HepG2 (cell line): ENCODE measurements around the gene ITIH6. TPM values are rescaled to one million over a fixed set of nuclear protein-coding genes. Genes with fewer than 3 reads are reported as not detected.

Experiments used
- ATAC-seq: fragments of 200-7000 bp; cut with Tn5 transposase; 3 replicates; pipeline ENCODE4 v1.9.1; 2020; ENCODE audit warnings: mild to moderate bottlenecking, moderate library complexity
- BruUV-seq: library from RNA; stranded (reverse); fragments of 400-500 nt; replicated peaks from 2 replicates; lab custom pipeline; 2021; lab: Mats Ljungman, UMichigan
- CTCF ChIA-PET: fragments of 300-600 bp; formaldehyde crosslinking; extraction: SDS; loops from one replicate; lab custom pipeline; 2021; ENCODE audit warnings: low total read pairs, inconsistent platforms, low intra/inter-chr PET ratio; lab: Yijun Ruan, JAX
- POLR2A ChIA-PET: fragments of 350-600 bp; sonication (Branson Sonifier 250); formaldehyde crosslinking; loops from one replicate; lab custom pipeline; 2020; ENCODE audit warnings: antibody characterized with exemption, inconsistent platforms; lab: Yijun Ruan, JAX
- DNase-seq: peaks from one replicate; pipeline ENCODE4 v3.0.0-alpha.2; 2015; ENCODE audit warnings: low spot score
- FAIRE-seq: peaks from 3 replicates; lab custom pipeline; 2011; peaks lifted over from hg19 to GRCh38; lab: Jason Lieb, UNC
- H2AFZ ChIP-seq: one replicate; pipeline ENCODE4 v1.6.1; 2011; ENCODE audit warnings: low read length, inconsistent platforms
- H3K27ac ChIP-seq: fragments of 300-600 bp; 3 replicates; pipeline ENCODE4 v1.8.0; 2011; ENCODE audit warnings: mixed run types, mild to moderate bottlenecking, mixed read lengths, low read length, inconsistent platforms; ENCODE audit not compliant: insufficient read depth; ENCODE audit errors: extremely low read length
- H3K27me3 ChIP-seq, 2 experiments: fragments of 200-600 bp in 1 of 2; 2 replicates in 1 of 2; 3 replicates in 1 of 2; pipeline versions ENCODE4 v1.6.0 to v1.8.0; 2011; ENCODE audit warnings: low read length in 2 of 2, mild to moderate bottlenecking in 2 of 2, moderate library complexity in 2 of 2, inconsistent platforms in 1 of 2; ENCODE audit not compliant: insufficient read depth in 2 of 2, control insufficient read depth in 1 of 2
- H3K36me3 ChIP-seq, 2 experiments: fragments of 200-600 bp in 1 of 2; replicated peaks in 1 of 2; 2 replicates in 1 of 2; 3 replicates in 1 of 2; pipeline versions ENCODE4 v1.5.1 to v1.8.0; 2011; ENCODE audit warnings: low read length in 2 of 2, inconsistent platforms in 1 of 2; ENCODE audit not compliant: insufficient read depth in 2 of 2, control insufficient read depth in 1 of 2
- H3K4me1 ChIP-seq: 2 replicates; pipeline ENCODE4 v1.5.1; 2012; ENCODE audit warnings: low read length, inconsistent platforms; ENCODE audit not compliant: insufficient read depth
- H3K4me2 ChIP-seq: 2 replicates; pipeline ENCODE4 v1.6.0; 2011; ENCODE audit warnings: low read depth, low read length, inconsistent platforms
- H3K4me3 ChIP-seq, 3 experiments: fragments of 200-600 bp in 1 of 3; sonication (generic), shearing (Covaris generic) in 1 of 3; replicated peaks in 1 of 3; 2 replicates each; pipeline ENCODE4 v1.5.1; 2011 to 2016; ENCODE audit warnings: low read length in 3 of 3, inconsistent platforms in 2 of 3, low read depth in 2 of 3, mild to moderate bottlenecking in 2 of 3, control low read depth in 1 of 3, mixed read lengths in 1 of 3; ENCODE audit not compliant: insufficient read depth in 1 of 3
- H3K79me2 ChIP-seq: one replicate; pipeline ENCODE4 v1.6.1; 2011; ENCODE audit warnings: low read length, inconsistent platforms; ENCODE audit not compliant: insufficient read depth
- H3K9ac ChIP-seq: 2 replicates; pipeline ENCODE4 v1.6.0; 2011; ENCODE audit warnings: mild to moderate bottlenecking, low read depth, low read length, inconsistent platforms; ENCODE audit not compliant: insufficient read depth
- H3K9me3 ChIP-seq: 2 replicates; pipeline ENCODE4 v1.5.1; 2012; ENCODE audit warnings: mild to moderate bottlenecking, low read length
- H4K20me1 ChIP-seq: 2 replicates; pipeline ENCODE4 v1.6.0; 2011; ENCODE audit warnings: inconsistent platforms, mild to moderate bottlenecking, low read length, moderate library complexity; ENCODE audit not compliant: insufficient read depth
- AGO2 ChIP-seq: fragments of 200-400 bp; formaldehyde crosslinking; optimal IDR thresholded peaks from 2 replicates; pipeline ENCODE3; 2017; ENCODE audit warnings: mild to moderate bottlenecking, low read depth, low read length, moderate library complexity
- BHLHE40 ChIP-seq: IDR thresholded peaks from 2 replicates; pipeline ENCODE4 v1.6.1; 2011; ENCODE audit warnings: low read length, improper control_type of control experiment
- CSRNP2 ChIP-seq: sonication (generic); formaldehyde crosslinking; conservative IDR thresholded peaks from 2 replicates; pipeline ENCODE4 v1.8.0; 2022; ENCODE audit warnings: low read depth, missing genetic modification reagents
- FOXC1 ChIP-seq: sonication (generic); formaldehyde crosslinking; IDR thresholded peaks from 2 replicates; pipeline ENCODE4 v1.8.0; 2022; ENCODE audit warnings: mild to moderate bottlenecking, missing genetic modification reagents, borderline replicate concordance
- NAIF1 ChIP-seq: sonication (generic); formaldehyde crosslinking; IDR thresholded peaks from 2 replicates; pipeline ENCODE4 v1.5.0; 2020; ENCODE audit warnings: mild to moderate bottlenecking, missing genetic modification reagents, borderline replicate concordance
- PHF20 ChIP-seq: sonication (generic); formaldehyde crosslinking; IDR thresholded peaks from 2 replicates; pipeline ENCODE4 v1.5.0; 2020; ENCODE audit warnings: mild to moderate bottlenecking, missing genetic modification reagents
- POLR2G ChIP-seq: fragments of 200-400 bp; formaldehyde crosslinking; IDR thresholded peaks from 2 replicates; pipeline ENCODE4 v1.6.1; 2018; ENCODE audit warnings: mild to moderate bottlenecking, low read depth, low read length, moderate library complexity
- RBFOX2 ChIP-seq: fragments of 200-400 bp; formaldehyde crosslinking; IDR thresholded peaks from 2 replicates; pipeline ENCODE4 v1.6.1; 2017; ENCODE audit warnings: low read depth, mild to moderate bottlenecking, low read length
- RBM39 ChIP-seq: fragments of 200-400 bp; formaldehyde crosslinking; IDR thresholded peaks from one replicate; pipeline ENCODE4 v1.6.1; 2018; ENCODE audit warnings: antibody characterized with exemption, mild to moderate bottlenecking, low read depth, low read length; ENCODE audit not compliant: poor library complexity, severe bottlenecking
- SMC3 ChIP-seq: IDR thresholded peaks from 2 replicates; pipeline ENCODE4 v1.6.1; 2011; ENCODE audit warnings: low read length, improper control_type of control experiment
- SP1 ChIP-seq, 2 experiments: fragments of 450-650 bp in 1 of 2; sonication (generic) in 1 of 2; formaldehyde crosslinking in 1 of 2; IDR thresholded peaks; 2 replicates each; pipeline versions ENCODE4 v1.4.0 to v1.6.1; 2016 to 2020; ENCODE audit warnings: missing genetic modification reagents in 1 of 2
- SSRP1 ChIP-seq: IDR thresholded peaks from 2 replicates; pipeline ENCODE4 v1.6.1; 2016; ENCODE audit warnings: control low read depth
- TBX2 ChIP-seq: sonication (generic); formaldehyde crosslinking; IDR thresholded peaks from 2 replicates; pipeline ENCODE4 v1.5.0; 2020; ENCODE audit warnings: missing genetic modification reagents, mild to moderate bottlenecking, borderline replicate concordance
- YEATS4 ChIP-seq: sonication (generic); formaldehyde crosslinking; IDR thresholded peaks from 2 replicates; pipeline ENCODE4 v1.4.0; 2020; ENCODE audit warnings: missing genetic modification reagents, borderline replicate concordance
- ZFY ChIP-seq: sonication (generic); formaldehyde crosslinking; IDR thresholded peaks from 2 replicates; pipeline ENCODE4 v1.4.0; 2020; ENCODE audit warnings: missing genetic modification reagents
- ZNF773 ChIP-seq: sonication (generic); formaldehyde crosslinking; IDR thresholded peaks from 2 replicates; pipeline ENCODE4 v1.4.0; 2020; ENCODE audit warnings: missing genetic modification reagents, borderline replicate concordance
- ZSCAN21 ChIP-seq: sonication (generic); formaldehyde crosslinking; IDR thresholded peaks from 2 replicates; pipeline ENCODE4 v1.8.0; 2022; ENCODE audit warnings: mild to moderate bottlenecking, missing genetic modification reagents, moderate library complexity, borderline replicate concordance
- WGBS: methylation state at CpG from one replicate; pipeline ENCODE4 v1.1.6; 2017; ENCODE audit warnings: low lambda C conversion rate; 5-methylcytosine and 5-hydroxymethylcytosine counted together
- in situ Hi-C: cut with HindIII; loops from 2 replicates; pipeline ENCODE4 v1.10.0; 2017; ENCODE audit warnings: low pct_unique_long_range_greater_than_20kb; ENCODE audit not compliant: extremely low pct_ligation_motif_present
- intact Hi-C: fragments of 100-400 bp; cut with micrococcal nuclease; formaldehyde crosslinking; loops from one replicate; pipeline ENCODE4 v1.10.0; 2022; ENCODE audit not compliant: unreplicated experiment
- polyA plus RNA-seq, 8 experiments: library from polyadenylated mRNA; depleted of rRNA in 3 of 8; stranded (reverse) in 7 of 8; unstranded in 1 of 8; fragments of >200 nt; fragmentation: Illumina TruSeq in 4 of 8; extraction: Trizol in 4 of 8; gene quantifications; 2 replicates each; pipeline versions ENCODE4 v1.2.1 to v1.2.3, GENCODE V29; 2011 to 2016; ENCODE audit warnings: low read depth in 4 of 8, missing spikeins in 1 of 8, mixed read lengths in 1 of 8; ENCODE audit not compliant: insufficient read depth in 1 of 8
- total RNA-seq, 5 experiments: library from RNA; depleted of rRNA; stranded (reverse); fragments of >200 nt; fragmentation: Illumina TruSeq; extraction: Trizol; gene quantifications; 2 replicates each; pipeline ENCODE4 v1.2.3, GENCODE V29; 2016; ENCODE audit warnings: low read depth in 1 of 5
- TF ChIP-seq, protein P1 (sequence below): sonication (generic); formaldehyde crosslinking; conservative IDR thresholded peaks from 2 replicates; pipeline ENCODE4 v1.4.0; 2020; ENCODE audit warnings: mild to moderate bottlenecking, missing genetic modification reagents, moderate library complexity

The ITIH6 gene
- total and polyA plus RNA-seq, 2 of the 13 experiments (the other 11 are each of a cell fraction or from before 2014, with no cell fraction given): not detected

- peak overlapping the region; percentile 79 for H3K4me2 ChIP-seq
- H2AFZ ChIP-seq: no peak overlapping the region
- H4K20me1 ChIP-seq: no peaks in the 10 kb centered on the region
- H3K27me3 ChIP-seq: no peaks in the 10 kb centered on the region; a peak in 1 of 5 replicates
- 2% methylated on average over 20 of the region's 38 CpGs for WGBS
- in situ Hi-C loops (no loop called here), intact Hi-C loops (no loop called here)
- peaks cover 24% of the 10 kb centered on the region for H3K79me2 ChIP-seq
- peak; percentile 92 for DNase-seq
- H3K27ac ChIP-seq: peak overlapping the region; percentile 72
- BruUV-seq: TSS peak; percentile 82
- no peaks in the 10 kb centered on the region for H3K9me3 ChIP-seq
- ChIA-PET POLR2A (interaction anchor here (1.0 to 2.0 kb wide), 3 partner anchors 11 to 191 kb away, joined by 3 to 13 read pairs (median 4); partner anchors contain the start of gene APEX2), CTCF (no interaction called here)
- peak overlapping the region; percentile 86 for H3K9ac ChIP-seq
- peaks cover 20% of the 10 kb centered on the region for H3K4me1 ChIP-seq
- FAIRE-seq: peak; percentile 95
- peak; percentile 74 for ATAC-seq
- peak overlapping the region; percentile 71 to 85 (median 73) for H3K4me3 ChIP-seq
- peaks cover 3 to 26% of the 10 kb centered on the region in 2 experiments; a peak in 4 of 5 replicates for H3K36me3 ChIP-seq
- TF ChIP-seq SP1 (IDR thresholded peaks at IDR 0.05) (no peak), SP1 (CRISPR knock-in tag; IDR thresholded peaks at IDR 0.05) (peak; percentile 39; the same call in 1 of the 2 replicates), RBM39 (peak; percentile 28), BHLHE40 (peak; percentile 93), SSRP1 (no peak), ZSCAN21 (CRISPR knock-in tag) (0 out of 2 replicates have a peak, but pooled peaks have one; percentile 26), CSRNP2 (CRISPR knock-in tag) (no peak), POLR2G (peak; percentile 61), TBX2 (no peak), AGO2 (peak; percentile 22), ZNF773 (CRISPR knock-in tag) (no peak), RBFOX2 (peak; percentile 66), PHF20 (peak; percentile 30; the same call in 1 of the 2 replicates), YEATS4 (CRISPR knock-in tag) (0 out of 2 replicates have a peak, but pooled peaks have one; percentile 32), FOXC1 (CRISPR knock-in tag) (0 out of 2 replicates have a peak, but pooled peaks have one; percentile 29), ZFY (CRISPR knock-in tag) (peak; percentile 54), NAIF1 (no peak), SMC3 (no peak)
- TF ChIP-seq, protein P1, sequence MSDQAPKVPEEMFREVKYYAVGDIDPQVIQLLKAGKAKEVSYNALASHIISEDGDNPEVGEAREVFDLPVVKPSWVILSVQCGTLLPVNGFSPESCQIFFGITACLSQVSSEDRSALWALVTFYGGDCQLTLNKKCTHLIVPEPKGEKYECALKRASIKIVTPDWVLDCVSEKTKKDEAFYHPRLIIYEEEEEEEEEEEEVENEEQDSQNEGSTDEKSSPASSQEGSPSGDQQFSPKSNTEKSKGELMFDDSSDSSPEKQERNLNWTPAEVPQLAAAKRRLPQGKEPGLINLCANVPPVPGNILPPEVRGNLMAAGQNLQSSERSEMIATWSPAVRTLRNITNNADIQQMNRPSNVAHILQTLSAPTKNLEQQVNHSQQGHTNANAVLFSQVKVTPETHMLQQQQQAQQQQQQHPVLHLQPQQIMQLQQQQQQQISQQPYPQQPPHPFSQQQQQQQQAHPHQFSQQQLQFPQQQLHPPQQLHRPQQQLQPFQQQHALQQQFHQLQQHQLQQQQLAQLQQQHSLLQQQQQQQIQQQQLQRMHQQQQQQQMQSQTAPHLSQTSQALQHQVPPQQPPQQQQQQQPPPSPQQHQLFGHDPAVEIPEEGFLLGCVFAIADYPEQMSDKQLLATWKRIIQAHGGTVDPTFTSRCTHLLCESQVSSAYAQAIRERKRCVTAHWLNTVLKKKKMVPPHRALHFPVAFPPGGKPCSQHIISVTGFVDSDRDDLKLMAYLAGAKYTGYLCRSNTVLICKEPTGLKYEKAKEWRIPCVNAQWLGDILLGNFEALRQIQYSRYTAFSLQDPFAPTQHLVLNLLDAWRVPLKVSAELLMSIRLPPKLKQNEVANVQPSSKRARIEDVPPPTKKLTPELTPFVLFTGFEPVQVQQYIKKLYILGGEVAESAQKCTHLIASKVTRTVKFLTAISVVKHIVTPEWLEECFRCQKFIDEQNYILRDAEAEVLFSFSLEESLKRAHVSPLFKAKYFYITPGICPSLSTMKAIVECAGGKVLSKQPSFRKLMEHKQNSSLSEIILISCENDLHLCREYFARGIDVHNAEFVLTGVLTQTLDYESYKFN (CRISPR knock-in tag): 0 out of 2 replicates have a peak, but pooled peaks have one; percentile 19
Observed at GRCh38 chrX:54808605-54809483, 10.8 kb upstream of the ITIH6 start.
